ENCODE measurements around the gene ELN. TPM values are rescaled to one million over a fixed set of nuclear protein-coding genes. Genes with fewer than 3 reads are reported as not detected.

ELN gene
- total RNA-seq, 1 donor from 2014 or later = 0.20 TPM

DNA sequence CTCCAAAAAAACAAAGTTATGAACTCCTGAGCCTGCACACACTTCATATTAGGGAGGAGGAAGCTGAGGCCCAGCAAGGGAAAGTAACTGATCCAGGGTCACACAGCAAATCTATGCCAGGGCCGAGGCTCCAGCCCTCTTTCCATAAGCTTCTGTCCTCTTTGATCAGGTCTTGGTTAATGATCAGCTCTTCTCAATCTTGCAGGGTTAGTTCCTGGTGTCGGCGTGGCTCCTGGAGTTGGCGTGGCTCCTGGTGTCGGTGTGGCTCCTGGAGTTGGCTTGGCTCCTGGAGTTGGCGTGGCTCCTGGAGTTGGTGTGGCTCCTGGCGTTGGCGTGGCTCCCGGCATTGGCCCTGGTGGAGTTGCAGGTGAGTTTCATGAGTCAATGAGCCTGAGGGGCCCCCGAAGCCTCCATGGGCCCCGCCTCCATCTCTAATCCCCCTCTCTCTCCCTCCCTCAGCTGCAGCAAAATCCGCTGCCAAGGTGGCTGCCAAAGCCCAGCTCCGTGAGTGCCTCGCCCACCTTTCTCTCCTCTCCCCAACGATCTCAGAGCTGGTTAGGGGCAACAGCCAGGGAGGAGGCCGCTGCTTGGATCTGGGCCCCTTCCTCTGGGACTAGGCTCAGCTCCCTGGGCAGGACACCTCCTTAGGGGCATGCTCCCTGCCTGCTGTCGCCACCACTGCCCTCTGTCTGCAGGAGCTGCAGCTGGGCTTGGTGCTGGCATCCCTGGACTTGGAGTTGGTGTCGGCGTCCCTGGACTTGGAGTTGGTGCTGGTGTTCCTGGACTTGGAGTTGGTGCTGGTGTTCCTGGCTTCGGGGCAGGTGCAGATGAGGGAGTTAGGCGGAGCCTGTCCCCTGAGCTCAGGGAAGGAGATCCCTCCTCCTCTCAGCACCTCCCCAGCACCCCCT is 32.0 kb downstream of the ELN start:
- DNase-seq (ENCODE audit: low read depth, low spot score) = no peak

DNA sequence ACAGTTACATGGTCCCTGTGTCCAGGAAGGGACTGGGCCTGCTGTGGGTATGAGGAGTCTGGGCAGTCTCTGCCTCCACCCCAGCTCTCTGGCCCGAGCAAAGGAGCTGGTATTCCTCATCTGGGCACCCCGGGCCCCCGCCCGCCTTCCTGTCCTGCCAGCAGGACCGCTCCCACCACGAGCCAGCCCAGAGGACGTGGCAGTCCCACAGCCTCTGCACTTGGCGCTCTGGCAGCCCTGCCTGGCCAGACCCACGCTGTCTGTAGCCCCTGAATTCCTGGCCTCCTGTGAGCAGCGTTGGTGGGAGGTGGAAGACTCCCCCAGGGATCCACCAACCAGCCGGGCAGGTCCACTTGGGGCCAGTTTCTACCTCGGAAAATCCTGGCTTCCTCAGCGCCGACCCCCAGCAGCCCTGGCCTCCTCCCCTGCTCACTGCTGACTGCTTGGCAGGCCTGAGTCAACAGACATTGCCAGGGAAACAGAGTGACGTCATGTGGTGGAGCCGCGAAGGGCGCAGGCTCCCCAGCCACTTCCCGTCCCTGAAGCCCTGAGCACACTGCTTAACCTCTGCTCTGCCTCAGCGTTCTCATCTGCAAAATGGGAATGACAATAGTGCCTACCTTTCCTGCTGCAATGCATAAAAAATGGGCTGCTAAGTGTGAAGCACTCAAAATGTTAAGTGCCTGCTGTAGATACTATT is 34.0 kb downstream of the ELN start:
- peak; percentile 85 for DNase-seq (ENCODE audit: low read depth, low spot score)

GRCh38 chr7:74063223-74063641 is 35.3 kb downstream of the ELN start:
- no peak for DNase-seq (ENCODE audit: low read depth, low spot score)

DNA sequence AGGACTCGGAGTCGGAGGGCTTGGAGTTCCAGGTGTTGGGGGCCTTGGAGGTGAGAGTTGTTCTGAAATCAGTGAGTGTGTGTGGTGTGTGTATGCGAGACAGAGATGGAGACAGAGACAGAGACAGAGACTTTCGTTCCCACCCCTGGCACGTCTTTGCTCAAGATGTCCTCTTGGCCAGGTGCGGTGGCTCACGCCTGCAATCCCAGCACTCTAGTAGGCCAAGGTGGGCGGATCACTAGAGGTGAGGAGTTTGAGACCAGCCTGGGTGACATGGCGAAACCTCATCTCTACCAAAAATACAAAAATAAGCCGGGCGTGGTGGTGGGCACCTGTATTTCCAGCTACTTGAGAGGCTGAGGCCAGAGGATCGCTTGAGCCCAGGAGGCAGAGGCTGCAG is 35.7 kb downstream of the ELN start:
- DNase-seq (ENCODE audit: low read depth, low spot score) = no peak

DNA sequence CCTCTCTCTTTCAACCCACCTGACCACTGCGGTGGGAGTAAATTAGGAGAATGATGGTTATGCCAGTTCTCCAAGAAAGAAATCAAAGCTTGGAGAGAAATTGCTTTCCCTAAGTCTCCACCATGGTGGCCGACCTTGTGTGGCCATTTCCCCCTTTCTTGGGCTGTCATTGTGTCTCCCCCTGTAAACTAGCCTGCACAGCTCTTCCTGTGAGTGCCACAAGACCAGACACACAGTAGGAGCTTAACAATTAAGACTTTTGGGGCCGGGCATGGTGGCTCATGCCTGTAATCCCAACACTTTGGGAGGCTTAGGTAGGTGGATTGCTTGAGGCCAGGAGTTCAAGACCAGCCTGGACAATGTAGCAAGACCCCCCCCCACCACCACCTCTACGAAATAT is 36.7 kb downstream of the ELN start:
- DNase-seq (ENCODE audit: low read depth, low spot score) = no peak

- DNase-seq (ENCODE audit: low read depth, low spot score) = no peak
These were observed 38.7 kb downstream of the ELN start for GRCh38 chr7:74066626-74067025.

DNA sequence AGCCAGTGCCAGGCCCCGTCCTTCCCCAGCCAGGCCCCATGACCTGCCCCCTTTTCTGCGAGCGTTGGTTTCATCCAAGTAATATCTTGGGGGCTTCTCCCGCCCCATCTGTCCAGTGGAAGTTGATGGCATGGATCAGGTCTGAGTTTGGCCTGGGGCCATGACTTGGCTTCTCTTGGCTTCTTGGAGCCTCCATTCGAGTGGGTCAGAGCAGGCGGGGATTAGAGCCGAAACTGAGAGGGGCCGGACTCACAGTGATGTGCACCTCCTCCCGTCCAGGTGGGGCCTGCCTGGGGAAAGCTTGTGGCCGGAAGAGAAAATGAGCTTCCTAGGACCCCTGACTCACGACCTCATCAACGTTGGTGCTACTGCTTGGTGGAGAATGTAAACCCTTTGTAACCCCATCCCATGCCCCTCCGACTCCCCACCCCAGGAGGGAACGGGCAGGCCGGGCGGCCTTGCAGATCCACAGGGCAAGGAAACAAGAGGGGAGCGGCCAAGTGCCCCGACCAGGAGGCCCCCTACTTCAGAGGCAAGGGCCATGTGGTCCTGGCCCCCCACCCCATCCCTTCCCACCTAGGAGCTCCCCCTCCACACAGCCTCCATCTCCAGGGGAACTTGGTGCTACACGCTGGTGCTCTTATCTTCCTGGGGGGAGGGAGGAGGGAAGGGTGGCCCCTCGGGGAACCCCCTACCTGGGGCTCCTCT is 40.6 kb downstream of the ELN start:
- no peak for DNase-seq (ENCODE audit: low read depth, low spot score)

DNA sequence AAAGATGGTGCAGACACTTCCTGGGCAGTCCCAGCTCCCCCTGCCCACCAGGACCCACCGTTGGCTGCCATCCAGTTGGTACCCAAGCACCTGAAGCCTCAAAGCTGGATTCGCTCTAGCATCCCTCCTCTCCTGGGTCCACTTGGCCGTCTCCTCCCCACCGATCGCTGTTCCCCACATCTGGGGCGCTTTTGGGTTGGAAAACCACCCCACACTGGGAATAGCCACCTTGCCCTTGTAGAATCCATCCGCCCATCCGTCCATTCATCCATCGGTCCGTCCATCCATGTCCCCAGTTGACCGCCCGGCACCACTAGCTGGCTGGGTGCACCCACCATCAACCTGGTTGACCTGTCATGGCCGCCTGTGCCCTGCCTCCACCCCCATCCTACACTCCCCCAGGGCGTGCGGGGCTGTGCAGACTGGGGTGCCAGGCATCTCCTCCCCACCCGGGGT is 41.1 kb downstream of the ELN start:
- no peak for DNase-seq (ENCODE audit: low read depth, low spot score)

DNA sequence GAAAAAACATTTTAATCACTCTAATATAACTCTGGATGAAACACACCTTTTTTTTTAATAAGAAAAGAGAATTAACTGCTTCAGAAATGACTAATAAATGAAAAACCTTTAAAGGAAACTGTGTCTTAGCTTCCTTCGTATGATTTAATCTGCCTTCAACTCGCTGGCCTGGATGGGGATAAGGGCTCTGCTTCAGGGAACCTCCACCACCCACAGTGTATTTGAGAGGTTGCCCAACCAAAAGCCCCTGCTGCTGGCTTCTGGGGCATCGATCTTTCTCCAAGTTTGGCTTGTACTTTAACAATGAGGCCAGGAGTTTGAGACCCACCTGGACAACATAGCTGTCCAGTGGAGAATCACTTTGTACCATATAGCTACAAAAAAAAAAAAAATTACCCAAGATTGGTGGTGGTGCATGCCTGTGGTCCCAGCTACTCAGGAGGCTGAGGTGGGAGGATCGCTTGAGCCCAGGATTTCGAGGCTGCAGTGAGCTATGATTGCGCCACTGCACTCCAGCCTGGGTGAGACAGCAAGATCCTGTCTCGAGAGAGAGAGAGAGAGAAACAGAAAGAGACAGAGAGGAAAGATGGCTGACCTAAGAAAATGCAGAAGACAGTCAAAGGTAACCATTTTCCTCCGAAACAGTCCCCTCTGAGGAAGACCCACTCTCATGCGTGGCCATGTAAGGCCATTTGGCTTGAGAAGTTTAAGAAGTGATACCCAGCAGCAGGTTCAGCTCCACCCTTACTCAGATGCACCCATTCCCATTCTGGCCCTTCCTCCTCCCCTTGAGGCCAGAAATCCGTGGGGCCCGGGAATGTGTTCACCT is 42.0 kb downstream of the ELN start:
- DNase-seq (ENCODE audit: low read depth, low spot score) = no peak

GRCh38 chr7:74070619-74070921 is 42.6 kb downstream of the ELN start:
- no peak for DNase-seq (ENCODE audit: low read depth, low spot score)

GRCh38 chr7:74071121-74071520 is 43.1 kb downstream of the ELN start:
- DNase-seq (ENCODE audit: low read depth, low spot score) = no peak

DNA sequence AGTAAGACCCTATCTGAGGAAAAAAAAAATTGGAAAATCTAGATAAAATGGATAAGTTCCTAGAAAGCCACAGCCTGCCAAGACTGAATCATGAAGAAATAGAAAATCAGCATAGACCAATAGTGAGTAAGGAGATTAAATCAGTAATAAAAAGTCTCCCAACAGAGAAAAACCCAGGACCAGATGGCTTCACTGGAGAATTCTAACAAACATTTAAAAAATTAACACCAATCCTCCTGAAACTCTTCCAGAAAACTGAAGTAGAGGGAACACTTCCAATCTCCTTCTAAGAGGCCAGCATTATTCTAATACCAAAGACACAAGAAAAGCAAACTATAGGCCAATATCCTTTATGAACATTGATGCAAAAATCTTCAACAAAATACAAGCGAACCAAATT is 46.8 kb downstream of the ELN start:
- no peak for DNase-seq (ENCODE audit: low read depth, low spot score)

- DNase-seq (ENCODE audit: low read depth, low spot score) = no peak
These were observed 50.5 kb downstream of the ELN start for GRCh38 chr7:74078461-74078860.

DNA sequence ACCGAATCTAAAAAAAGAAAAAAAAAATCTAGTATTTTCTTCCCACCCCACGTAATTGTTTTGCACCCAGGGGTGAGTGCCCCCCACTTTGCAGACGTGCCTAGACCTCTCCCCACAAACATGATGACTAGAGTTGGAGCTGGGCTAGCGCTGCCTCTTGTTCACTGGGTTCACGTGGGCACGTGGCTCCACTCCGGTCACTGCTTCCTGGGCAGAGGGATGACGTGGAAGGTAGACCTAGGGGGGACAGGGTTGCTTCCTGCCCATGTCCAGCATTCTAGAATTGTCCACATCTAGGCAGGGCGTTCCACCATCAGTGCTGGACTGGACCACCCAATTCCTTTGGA is 54.8 kb downstream of the ELN start:
- DNase-seq (ENCODE audit: low read depth, low spot score) = no peak

- DNase-seq (ENCODE audit: low read depth, low spot score) = peak; percentile 40
These were observed 55.3 kb downstream of the ELN start, which contains the start of gene LIMK1 for GRCh38 chr7:74083117-74083876. TSS of gene LIMK1 (plus strand) at chr7:74083804. CDS start at chr7:74083991, 187 bp downstream.

DNA sequence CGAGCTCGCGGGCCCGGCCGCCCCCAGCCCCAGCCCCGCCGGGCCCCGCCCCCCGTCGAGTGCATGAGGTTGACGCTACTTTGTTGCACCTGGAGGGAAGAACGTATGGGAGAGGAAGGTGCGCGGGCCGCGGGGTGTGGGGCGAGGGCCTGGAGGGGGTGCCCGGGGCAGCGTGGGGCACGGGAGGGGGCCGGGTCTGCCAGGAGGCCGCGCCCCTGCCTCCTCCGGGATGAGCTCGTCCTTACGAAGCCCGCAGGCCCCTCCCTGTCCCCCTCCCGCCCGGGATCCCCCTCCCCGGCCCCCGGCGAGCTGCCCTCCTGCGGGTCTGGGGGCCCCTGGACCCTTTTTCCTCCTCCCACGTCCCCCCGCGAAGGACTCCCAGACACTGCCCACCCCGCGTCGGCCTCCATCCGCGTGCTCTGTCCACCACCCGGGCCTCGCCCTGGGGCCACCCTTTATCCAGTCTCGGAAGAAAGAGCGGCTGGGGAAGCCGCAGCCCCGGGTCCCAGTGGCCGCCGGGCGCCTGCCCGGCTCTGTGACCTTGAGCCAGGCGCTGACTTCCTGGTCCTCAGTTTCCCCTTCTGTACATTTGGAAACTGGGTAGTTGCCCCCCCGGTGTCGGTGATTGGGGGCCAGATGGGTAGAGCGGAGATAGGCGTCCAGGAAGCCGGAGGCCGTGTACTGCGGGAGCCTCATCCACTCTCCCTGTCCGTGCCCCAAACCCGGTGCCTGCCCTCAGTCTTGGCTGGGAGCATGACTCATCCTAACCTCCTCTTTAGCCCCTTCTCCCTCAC is 56.2 kb downstream of the ELN start:
- no peak for DNase-seq (ENCODE audit: low read depth, low spot score)

DNA sequence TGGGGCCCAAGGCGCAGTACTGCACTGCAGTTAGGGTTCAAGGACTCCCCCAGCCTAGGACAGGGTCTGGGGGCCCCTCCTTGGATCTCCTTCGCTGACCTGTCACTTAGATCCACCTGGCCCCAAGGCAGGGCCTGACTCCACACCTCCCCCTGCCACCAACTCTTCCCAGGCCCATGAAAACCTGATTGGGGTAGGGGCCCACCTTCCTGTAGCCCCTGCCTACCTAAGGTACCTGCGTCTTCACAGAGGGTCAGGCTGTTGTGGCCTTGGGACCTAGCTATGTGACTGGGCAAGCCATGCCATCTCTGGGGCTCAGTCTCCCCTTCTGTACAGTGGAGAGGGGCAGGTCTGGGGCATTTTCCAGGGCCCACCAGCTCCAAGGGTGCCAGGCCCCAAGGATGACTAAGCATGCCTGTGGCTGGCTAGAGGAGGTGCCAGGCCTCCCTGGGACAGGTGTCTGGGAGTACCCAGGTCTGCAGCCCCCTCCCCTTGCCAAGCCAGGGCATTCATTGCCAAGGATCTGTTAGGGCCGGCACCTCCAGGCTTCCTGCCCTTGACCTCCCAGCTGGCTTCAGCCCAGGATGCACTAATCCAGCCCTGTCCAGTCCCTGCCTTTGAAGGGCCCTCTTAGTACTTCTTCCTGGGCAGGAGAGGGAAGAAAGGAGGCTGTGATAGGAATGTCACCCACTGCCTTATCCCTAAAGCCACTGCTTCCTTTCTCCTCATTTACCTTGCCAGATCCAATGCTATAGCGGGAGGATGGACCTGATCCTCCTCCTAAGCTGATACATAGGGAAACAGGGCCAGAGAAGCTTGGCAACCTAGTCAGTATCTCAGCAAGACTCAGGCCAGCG is 57.0 kb downstream of the ELN start:
- no peak for DNase-seq (ENCODE audit: low read depth, low spot score)

DNA sequence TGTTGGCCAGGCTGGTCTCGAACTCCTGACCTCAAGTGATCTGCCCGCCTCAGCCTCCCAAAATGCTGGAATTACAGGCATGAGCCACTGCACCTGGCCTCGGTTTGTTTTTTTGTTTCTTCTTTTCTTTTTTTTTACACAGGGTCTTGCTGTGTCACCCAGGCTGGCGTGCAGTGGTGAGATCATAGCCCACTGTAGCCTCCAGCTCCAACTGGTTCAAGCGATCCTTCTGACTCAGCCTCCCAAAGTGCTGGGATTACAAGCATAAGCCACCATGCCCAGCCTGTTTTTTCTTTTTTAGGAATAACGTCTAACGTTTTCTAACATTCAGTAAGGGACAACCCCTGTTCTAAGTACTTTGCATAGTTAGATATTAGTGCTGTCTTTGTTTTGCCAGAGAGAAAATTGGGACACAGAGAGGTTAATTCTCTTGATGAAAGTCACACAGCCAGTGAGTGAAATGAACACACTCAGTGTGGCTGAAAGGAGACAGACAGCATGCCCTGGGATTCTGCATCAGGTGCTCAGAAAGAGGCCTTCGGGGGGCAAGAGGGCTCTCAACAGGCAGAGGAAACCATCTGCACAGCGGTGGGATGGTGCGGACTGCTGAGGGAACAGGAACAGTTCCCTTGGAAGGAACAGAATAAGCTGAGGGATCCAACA is 59.9 kb downstream of the ELN start:
- no peak for DNase-seq (ENCODE audit: low read depth, low spot score)
